ENCODE data around the gene CCN5.
"Not testable (repeated sequence)": the region's sequence is repeated elsewhere in the genome, so short reads cannot be mapped to it uniquely, and the experiment has no call there.

GRCh38 chr20:44672318-44672902 lies 42.8 kb upstream of the CCN5 start:
- not testable (repeated sequence) for TF ChIP-seq CTCF, EZH2, EZH2phosphoT487 (IDR thresholded peaks at IDR 0.05)

All from neural progenitor cell (in vitro differentiated cells).